ENCODE data around the gene INSRR.

The INSRR gene

DNA sequence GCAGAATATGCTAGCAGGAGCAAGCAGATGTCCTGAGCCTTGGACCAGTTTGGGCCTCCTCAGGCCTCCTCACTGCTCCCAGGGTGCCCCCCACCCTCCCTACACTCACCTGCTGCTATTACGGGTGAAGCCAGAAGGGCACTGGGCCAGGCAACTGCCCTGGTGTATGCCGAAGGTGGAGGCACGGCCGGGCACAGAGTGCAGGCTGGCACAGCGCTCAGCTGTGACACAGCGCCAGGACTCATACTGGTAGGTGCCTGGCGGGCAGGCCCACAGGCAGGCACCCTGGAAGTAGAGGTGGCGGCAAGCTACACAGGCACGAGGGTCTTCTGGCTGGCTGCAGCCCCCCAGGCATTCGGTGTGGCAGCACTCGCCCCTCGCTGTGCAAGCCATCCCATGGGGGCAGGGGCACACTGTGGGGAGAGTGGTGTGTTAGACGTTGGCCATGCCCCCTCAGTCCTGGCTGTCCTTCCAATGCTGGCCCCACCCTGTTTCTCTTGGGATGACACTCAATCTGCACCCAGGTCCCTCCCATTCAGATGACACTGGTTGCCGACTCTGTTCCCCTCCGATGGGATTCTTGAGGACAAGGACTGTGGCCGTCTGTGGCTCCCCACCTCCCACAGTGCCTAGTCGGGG, 7.0 kb downstream of the INSRR start:
- TF ChIP-seq RAD21 (IDR thresholded peaks at IDR 0.05; ENCODE audit: low read depth) (no peak), CEBPB (IDR thresholded peaks at IDR 0.05) (no peak), YY1 (IDR thresholded peaks at IDR 0.05; ENCODE audit: low read depth) (no peak), FOXM1 (IDR thresholded peaks at IDR 0.05; ENCODE audit: borderline replicate concordance, low read depth) (no peak), MAX (IDR thresholded peaks at IDR 0.05) (no peak), NFIC (IDR thresholded peaks at IDR 0.05) (no peak), TEAD4 (IDR thresholded peaks at IDR 0.05) (no peak), EP300 (IDR thresholded peaks at IDR 0.05; ENCODE audit: borderline replicate concordance) (no peak), EGR1 (IDR thresholded peaks at IDR 0.05) (no peak), TCF12 (IDR thresholded peaks at IDR 0.05; ENCODE audit: low read depth) (no peak), USF1 (IDR thresholded peaks at IDR 0.05) (no peak), CREB1 (IDR thresholded peaks at IDR 0.05; ENCODE audit: low read depth) (no peak)

DNA sequence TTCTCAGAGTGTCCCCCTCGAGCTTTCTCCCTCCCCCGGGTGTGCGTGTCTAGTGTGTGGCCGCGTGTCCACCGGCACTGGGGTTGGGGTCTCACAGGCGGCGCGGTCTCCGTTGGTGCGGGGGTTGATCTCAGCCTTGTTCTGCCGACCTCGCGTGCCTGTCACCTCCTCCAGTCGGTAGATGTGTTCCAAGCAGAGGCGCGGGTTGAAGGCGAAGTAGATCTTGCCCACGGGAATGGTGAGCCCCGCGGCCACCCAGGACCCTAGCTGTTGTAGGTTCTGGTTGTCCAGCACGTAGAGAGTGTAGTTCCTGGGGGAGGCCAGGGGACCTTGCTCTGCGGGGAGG, 9.8 kb downstream of the INSRR start:
- TF ChIP-seq TCF12 (IDR thresholded peaks at IDR 0.05; ENCODE audit: low read depth) = no peak
- TF ChIP-seq NFIC (IDR thresholded peaks at IDR 0.05) = no peak

- TF ChIP-seq FOXM1 (IDR thresholded peaks at IDR 0.05; ENCODE audit: borderline replicate concordance, low read depth) (no peak), YY1 (IDR thresholded peaks at IDR 0.05; ENCODE audit: low read depth) (no peak), EP300 (IDR thresholded peaks at IDR 0.05; ENCODE audit: borderline replicate concordance) (no peak), USF1 (IDR thresholded peaks at IDR 0.05) (no peak), CREB1 (IDR thresholded peaks at IDR 0.05; ENCODE audit: low read depth) (no peak), MAX (IDR thresholded peaks at IDR 0.05) (no peak), ZBTB7A (IDR thresholded peaks at IDR 0.05; ENCODE audit: low read depth) (no peak), NFIC (IDR thresholded peaks at IDR 0.05) (no peak), TAF1 (IDR thresholded peaks at IDR 0.05; ENCODE audit: low read depth) (no peak), TCF12 (IDR thresholded peaks at IDR 0.05; ENCODE audit: low read depth) (no peak), EGR1 (IDR thresholded peaks at IDR 0.05) (no peak), CEBPB (IDR thresholded peaks at IDR 0.05) (no peak)
- TF ChIP-seq, protein P1, sequence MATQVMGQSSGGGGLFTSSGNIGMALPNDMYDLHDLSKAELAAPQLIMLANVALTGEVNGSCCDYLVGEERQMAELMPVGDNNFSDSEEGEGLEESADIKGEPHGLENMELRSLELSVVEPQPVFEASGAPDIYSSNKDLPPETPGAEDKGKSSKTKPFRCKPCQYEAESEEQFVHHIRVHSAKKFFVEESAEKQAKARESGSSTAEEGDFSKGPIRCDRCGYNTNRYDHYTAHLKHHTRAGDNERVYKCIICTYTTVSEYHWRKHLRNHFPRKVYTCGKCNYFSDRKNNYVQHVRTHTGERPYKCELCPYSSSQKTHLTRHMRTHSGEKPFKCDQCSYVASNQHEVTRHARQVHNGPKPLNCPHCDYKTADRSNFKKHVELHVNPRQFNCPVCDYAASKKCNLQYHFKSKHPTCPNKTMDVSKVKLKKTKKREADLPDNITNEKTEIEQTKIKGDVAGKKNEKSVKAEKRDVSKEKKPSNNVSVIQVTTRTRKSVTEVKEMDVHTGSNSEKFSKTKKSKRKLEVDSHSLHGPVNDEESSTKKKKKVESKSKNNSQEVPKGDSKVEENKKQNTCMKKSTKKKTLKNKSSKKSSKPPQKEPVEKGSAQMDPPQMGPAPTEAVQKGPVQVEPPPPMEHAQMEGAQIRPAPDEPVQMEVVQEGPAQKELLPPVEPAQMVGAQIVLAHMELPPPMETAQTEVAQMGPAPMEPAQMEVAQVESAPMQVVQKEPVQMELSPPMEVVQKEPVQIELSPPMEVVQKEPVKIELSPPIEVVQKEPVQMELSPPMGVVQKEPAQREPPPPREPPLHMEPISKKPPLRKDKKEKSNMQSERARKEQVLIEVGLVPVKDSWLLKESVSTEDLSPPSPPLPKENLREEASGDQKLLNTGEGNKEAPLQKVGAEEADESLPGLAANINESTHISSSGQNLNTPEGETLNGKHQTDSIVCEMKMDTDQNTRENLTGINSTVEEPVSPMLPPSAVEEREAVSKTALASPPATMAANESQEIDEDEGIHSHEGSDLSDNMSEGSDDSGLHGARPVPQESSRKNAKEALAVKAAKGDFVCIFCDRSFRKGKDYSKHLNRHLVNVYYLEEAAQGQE (IDR thresholded peaks at IDR 0.05; ENCODE audit: low read depth) = no peak
Measured at GRCh38 chr1:156848461-156849150, 10.3 kb downstream of the INSRR start.

DNA sequence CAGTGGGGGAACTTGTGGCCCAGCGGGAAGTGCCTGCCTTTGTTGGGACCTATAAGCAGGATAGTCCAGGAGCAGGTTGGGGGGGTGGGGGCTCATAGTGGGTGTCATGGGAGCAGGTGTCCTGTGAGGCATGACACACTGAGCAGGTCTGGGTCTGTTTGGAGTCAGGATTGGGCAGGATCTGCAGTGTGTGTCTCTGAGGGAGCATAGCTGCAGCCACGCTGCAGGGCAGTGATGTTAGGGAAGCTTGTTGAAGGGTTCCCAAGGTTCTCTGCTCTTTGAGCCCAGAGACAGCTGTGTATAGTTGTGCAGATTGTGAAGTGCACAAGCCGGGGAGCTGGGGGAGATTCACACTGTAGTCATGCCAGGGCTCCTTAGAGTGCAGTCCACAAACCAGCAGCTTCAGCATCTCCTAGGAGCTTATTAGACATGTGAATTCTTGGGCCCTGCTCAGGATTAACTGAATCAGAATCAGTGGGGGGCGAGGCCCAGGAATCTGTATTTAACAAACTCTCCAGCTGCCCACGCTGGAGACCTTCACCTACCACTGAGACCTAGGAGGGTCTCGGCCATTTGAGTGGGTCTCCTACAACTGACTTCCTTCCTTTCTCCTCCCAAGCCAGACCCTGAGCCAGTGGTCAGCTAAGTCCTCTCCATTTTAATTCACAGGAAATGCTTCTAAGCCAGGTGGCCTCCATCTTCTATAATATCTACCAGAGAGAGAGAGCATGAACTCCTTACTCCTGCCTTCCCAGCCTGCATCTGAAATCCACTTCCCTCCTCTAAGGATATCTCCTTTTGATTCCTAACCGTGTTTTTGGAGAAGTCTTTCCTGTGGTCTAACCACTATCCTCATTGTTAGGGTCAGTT, 11.1 kb downstream of the INSRR start:
- TF ChIP-seq ZBTB7A (IDR thresholded peaks at IDR 0.05; ENCODE audit: low read depth) (no peak), MAX (IDR thresholded peaks at IDR 0.05) (no peak), RAD21 (IDR thresholded peaks at IDR 0.05; ENCODE audit: low read depth) (no peak), NFIC (IDR thresholded peaks at IDR 0.05) (no peak)

GRCh38 chr1:156846643-156847042, 12.3 kb downstream of the INSRR start:
- TF ChIP-seq NFIC (IDR thresholded peaks at IDR 0.05) (no peak), TEAD4 (IDR thresholded peaks at IDR 0.05) (no peak), CREB1 (IDR thresholded peaks at IDR 0.05; ENCODE audit: low read depth) (no peak)
- TF ChIP-seq, protein P1 (IDR thresholded peaks at IDR 0.05; ENCODE audit: low read depth) = no peak
